ENCODE results near the gene C1orf141. TPM values are rescaled to one million over a fixed set of nuclear protein-coding genes. Genes with fewer than 3 reads are reported as not detected.

Gene C1orf141
- total and polyA plus RNA-seq, 2 donors (not counting 1 experiment from before 2014, with no cell fraction given), result not detected

DNA sequence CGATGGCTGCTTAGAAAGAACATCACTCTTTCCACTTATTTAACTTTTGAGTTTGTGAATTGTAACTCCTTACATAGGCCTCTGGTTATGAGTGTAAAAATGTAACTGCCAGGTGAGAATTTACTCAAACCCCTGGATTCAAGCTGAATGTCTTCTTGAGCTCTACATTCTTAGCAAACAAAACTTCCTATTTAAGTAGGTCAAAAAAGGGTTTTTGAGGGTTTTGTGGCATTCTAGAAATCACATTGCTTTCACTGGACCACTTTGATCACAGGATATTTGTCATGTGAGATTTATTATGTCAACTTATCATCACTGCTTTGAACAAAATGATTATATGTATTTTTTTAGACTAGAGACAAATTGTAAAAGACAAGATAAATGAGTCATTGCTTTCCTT, 37.2 kb upstream of the C1orf141 start:
- H3K9ac ChIP-seq (ENCODE audit: low read length), result no peak overlapping the region
- no peak overlapping the region for H3K4me3 Mint-ChIP-seq
- no peaks in the 10 kb centered on the region for H3K4me1 Mint-ChIP-seq
- DNase-seq (no peak), ATAC-seq (ENCODE audit: low read depth) (no peak)
- H3K79me2 ChIP-seq (ENCODE audit: control insufficient read depth, insufficient read depth, low read length), result no peaks in the 10 kb centered on the region
- no peak overlapping the region for H3K4me2 ChIP-seq (replicated peaks; ENCODE audit: low read depth, low read length, poor library complexity, severe bottlenecking)
- no peaks in the 10 kb centered on the region for H3K27me3 ChIP-seq (replicated peaks in 1 of 4; ENCODE audit: control extremely low read depth in 1 of 4, control insufficient read depth in 3 of 4, insufficient read depth in 4 of 4, low read length in 3 of 4)
- TF ChIP-seq EZH2 (IDR thresholded peaks at IDR 0.05; ENCODE audit: borderline replicate concordance, insufficient read depth, low read depth, low read length, poor library complexity, severe bottlenecking), result no peak
- TF ChIP-seq, protein P1, sequence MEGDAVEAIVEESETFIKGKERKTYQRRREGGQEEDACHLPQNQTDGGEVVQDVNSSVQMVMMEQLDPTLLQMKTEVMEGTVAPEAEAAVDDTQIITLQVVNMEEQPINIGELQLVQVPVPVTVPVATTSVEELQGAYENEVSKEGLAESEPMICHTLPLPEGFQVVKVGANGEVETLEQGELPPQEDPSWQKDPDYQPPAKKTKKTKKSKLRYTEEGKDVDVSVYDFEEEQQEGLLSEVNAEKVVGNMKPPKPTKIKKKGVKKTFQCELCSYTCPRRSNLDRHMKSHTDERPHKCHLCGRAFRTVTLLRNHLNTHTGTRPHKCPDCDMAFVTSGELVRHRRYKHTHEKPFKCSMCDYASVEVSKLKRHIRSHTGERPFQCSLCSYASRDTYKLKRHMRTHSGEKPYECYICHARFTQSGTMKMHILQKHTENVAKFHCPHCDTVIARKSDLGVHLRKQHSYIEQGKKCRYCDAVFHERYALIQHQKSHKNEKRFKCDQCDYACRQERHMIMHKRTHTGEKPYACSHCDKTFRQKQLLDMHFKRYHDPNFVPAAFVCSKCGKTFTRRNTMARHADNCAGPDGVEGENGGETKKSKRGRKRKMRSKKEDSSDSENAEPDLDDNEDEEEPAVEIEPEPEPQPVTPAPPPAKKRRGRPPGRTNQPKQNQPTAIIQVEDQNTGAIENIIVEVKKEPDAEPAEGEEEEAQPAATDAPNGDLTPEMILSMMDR (IDR thresholded peaks at IDR 0.05), result no peak
- H3K36me3 ChIP-seq (replicated peaks in 1 of 2; ENCODE audit: control extremely low read depth in 1 of 2, control insufficient read depth in 1 of 2, extremely low read depth in 1 of 2, insufficient read depth in 2 of 2, low read length in 1 of 2), result no peaks in the 10 kb centered on the region
- no peak overlapping the region for H3K4me3 ChIP-seq (ENCODE audit: control extremely low read depth in 1 of 5, extremely low read depth in 1 of 5, insufficient read depth in 1 of 5, low read depth in 2 of 5, low read length in 4 of 5)
- H4K20me1 ChIP-seq (ENCODE audit: control insufficient read depth, insufficient read depth, low read length, poor library complexity, severe bottlenecking), result no peaks in the 10 kb centered on the region
- intact Hi-C loops (cut with micrococcal nuclease), result no loop called here
- no peak overlapping the region for H3K27ac ChIP-seq (ENCODE audit: low read length in 2 of 2)
- no peaks in the 10 kb centered on the region for H3K27me3 Mint-ChIP-seq
- CTCF ChIA-PET, result no interaction called here
- no peaks in the 10 kb centered on the region for H3K4me1 ChIP-seq (ENCODE audit: control insufficient read depth in 2 of 2, insufficient read depth in 2 of 2, low read length in 2 of 2)
- no peaks in the 10 kb centered on the region for H3K9me3 Mint-ChIP-seq (ENCODE audit: insufficient read depth)
- H3K9me3 ChIP-seq (ENCODE audit: control extremely low read depth in 1 of 3, control insufficient read depth in 2 of 3, insufficient read depth in 1 of 3, low read length in 2 of 3), result no peaks in the 10 kb centered on the region
- POLR2A ChIA-PET, result no interaction called here
- H2AFZ ChIP-seq (ENCODE audit: insufficient read depth, low read depth, low read length, poor library complexity, severe bottlenecking), result no peak overlapping the region
- no peak overlapping the region for H3K27ac Mint-ChIP-seq
- WGBS (ENCODE audit: insufficient coverage), result no CpG with 5 or more reads among the region's 1 CpG

DNA sequence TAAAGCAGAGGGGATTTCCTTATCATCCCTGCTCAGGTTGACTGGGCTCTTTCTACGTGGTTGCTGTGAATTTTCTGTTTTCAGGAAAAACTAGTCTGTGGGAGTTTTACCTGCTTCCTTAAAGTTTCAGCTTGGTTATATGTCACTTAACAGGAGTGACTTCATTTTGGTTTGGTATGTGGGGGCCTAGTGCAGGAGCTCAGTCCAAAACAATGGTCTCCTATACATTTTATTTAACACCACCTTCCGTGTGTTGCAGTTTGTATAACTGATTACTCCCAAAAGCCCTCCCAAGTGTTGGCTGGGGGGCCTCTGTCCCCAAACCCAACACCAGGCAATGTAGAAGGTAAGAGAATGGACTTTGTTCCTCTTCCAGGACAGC, 36.8 kb upstream of the C1orf141 start:
- intact Hi-C loops (cut with micrococcal nuclease), result no loop called here
- Histone ChIP-seq H3K4me1 (ENCODE audit: control insufficient read depth in 2 of 2, insufficient read depth in 2 of 2, low read length in 2 of 2) (no peaks in the 10 kb centered on the region), H3K4me3 (ENCODE audit: control extremely low read depth in 1 of 5, extremely low read depth in 1 of 5, insufficient read depth in 1 of 5, low read depth in 2 of 5, low read length in 4 of 5) (no peak overlapping the region), H3K79me2 (ENCODE audit: control insufficient read depth, insufficient read depth, low read length) (no peaks in the 10 kb centered on the region), H3K4me2 (replicated peaks; ENCODE audit: low read depth, low read length, poor library complexity, severe bottlenecking) (no peak overlapping the region), H3K27me3 (replicated peaks in 1 of 4; ENCODE audit: control extremely low read depth in 1 of 4, control insufficient read depth in 3 of 4, insufficient read depth in 4 of 4, low read length in 3 of 4) (no peaks in the 10 kb centered on the region), H3K9ac (ENCODE audit: low read length) (no peak overlapping the region), H2AFZ (ENCODE audit: insufficient read depth, low read depth, low read length, poor library complexity, severe bottlenecking) (no peak overlapping the region), H3K36me3 (replicated peaks in 1 of 2; ENCODE audit: control extremely low read depth in 1 of 2, control insufficient read depth in 1 of 2, extremely low read depth in 1 of 2, insufficient read depth in 2 of 2, low read length in 1 of 2) (no peaks in the 10 kb centered on the region), H3K27ac (ENCODE audit: low read length in 2 of 2) (no peak overlapping the region), H3K9me3 (ENCODE audit: control extremely low read depth in 1 of 3, control insufficient read depth in 2 of 3, insufficient read depth in 1 of 3, low read length in 2 of 3) (no peaks in the 10 kb centered on the region), H4K20me1 (ENCODE audit: control insufficient read depth, insufficient read depth, low read length, poor library complexity, severe bottlenecking) (no peaks in the 10 kb centered on the region)
- H3K27me3 Mint-ChIP-seq, result no peaks in the 10 kb centered on the region
- H3K4me1 Mint-ChIP-seq, result no peaks in the 10 kb centered on the region
- POLR2A ChIA-PET, result no interaction called here
- no peak overlapping the region for H3K4me3 Mint-ChIP-seq
- CTCF ChIA-PET, result no interaction called here
- H3K9me3 Mint-ChIP-seq (ENCODE audit: insufficient read depth), result no peaks in the 10 kb centered on the region
- ATAC-seq (ENCODE audit: low read depth) (no peak), DNase-seq (no peak)
- TF ChIP-seq EZH2 (IDR thresholded peaks at IDR 0.05; ENCODE audit: borderline replicate concordance, insufficient read depth, low read depth, low read length, poor library complexity, severe bottlenecking), result no peak
- TF ChIP-seq, protein P1 (IDR thresholded peaks at IDR 0.05), result no peak
- H3K27ac Mint-ChIP-seq, result no peak overlapping the region
- WGBS (ENCODE audit: insufficient coverage), result 56% methylated on average over 1 of the region's 2 CpGs

Measured in B cell (primary cell).